HepG2 (cell line): ENCODE data around the gene VAX1. TPM values are rescaled to one million over a fixed set of nuclear protein-coding genes. Genes with fewer than 3 reads are reported as not detected.

ENCODE experiments used
- ATAC-seq: fragments of 200-7000 bp; cut with Tn5 transposase; 3 replicates; pipeline ENCODE4 v1.9.1; 2020; ENCODE audit warnings: mild to moderate bottlenecking, moderate library complexity
- BruUV-seq: library from RNA; stranded (reverse); fragments of 400-500 nt; replicated peaks from 2 replicates; lab custom pipeline; 2021; lab: Mats Ljungman, UMichigan
- CTCF ChIA-PET: fragments of 300-600 bp; formaldehyde crosslinking; extraction: SDS; loops from one replicate; lab custom pipeline; 2021; ENCODE audit warnings: low total read pairs, inconsistent platforms, low intra/inter-chr PET ratio; lab: Yijun Ruan, JAX
- POLR2A ChIA-PET: fragments of 350-600 bp; sonication (Branson Sonifier 250); formaldehyde crosslinking; loops from one replicate; lab custom pipeline; 2020; ENCODE audit warnings: antibody characterized with exemption, inconsistent platforms; lab: Yijun Ruan, JAX
- DNase-seq: peaks from one replicate; pipeline ENCODE4 v3.0.0-alpha.2; 2015; ENCODE audit warnings: low spot score
- FAIRE-seq: peaks from 3 replicates; lab custom pipeline; 2011; peaks lifted over from hg19 to GRCh38; lab: Jason Lieb, UNC
- H2AFZ ChIP-seq: one replicate; pipeline ENCODE4 v1.6.1; 2011; ENCODE audit warnings: low read length, inconsistent platforms
- H3K27ac ChIP-seq: fragments of 300-600 bp; 3 replicates; pipeline ENCODE4 v1.8.0; 2011; ENCODE audit warnings: mixed run types, mild to moderate bottlenecking, mixed read lengths, low read length, inconsistent platforms; ENCODE audit not compliant: insufficient read depth; ENCODE audit errors: extremely low read length
- H3K27me3 ChIP-seq, 2 experiments: fragments of 200-600 bp in 1 of 2; 2 replicates in 1 of 2; 3 replicates in 1 of 2; pipeline versions ENCODE4 v1.6.0 to v1.8.0; 2011; ENCODE audit warnings: low read length in 2 of 2, mild to moderate bottlenecking in 2 of 2, moderate library complexity in 2 of 2, inconsistent platforms in 1 of 2; ENCODE audit not compliant: insufficient read depth in 2 of 2, control insufficient read depth in 1 of 2
- H3K36me3 ChIP-seq, 2 experiments: fragments of 200-600 bp in 1 of 2; replicated peaks in 1 of 2; 2 replicates in 1 of 2; 3 replicates in 1 of 2; pipeline versions ENCODE4 v1.5.1 to v1.8.0; 2011; ENCODE audit warnings: low read length in 2 of 2, inconsistent platforms in 1 of 2; ENCODE audit not compliant: insufficient read depth in 2 of 2, control insufficient read depth in 1 of 2
- H3K4me1 ChIP-seq: 2 replicates; pipeline ENCODE4 v1.5.1; 2012; ENCODE audit warnings: low read length, inconsistent platforms; ENCODE audit not compliant: insufficient read depth
- H3K4me2 ChIP-seq: 2 replicates; pipeline ENCODE4 v1.6.0; 2011; ENCODE audit warnings: low read depth, low read length, inconsistent platforms
- H3K4me3 ChIP-seq, 3 experiments: fragments of 200-600 bp in 1 of 3; sonication (generic), shearing (Covaris generic) in 1 of 3; replicated peaks in 1 of 3; 2 replicates each; pipeline ENCODE4 v1.5.1; 2011 to 2016; ENCODE audit warnings: low read length in 3 of 3, inconsistent platforms in 2 of 3, low read depth in 2 of 3, mild to moderate bottlenecking in 2 of 3, control low read depth in 1 of 3, mixed read lengths in 1 of 3; ENCODE audit not compliant: insufficient read depth in 1 of 3
- H3K79me2 ChIP-seq: one replicate; pipeline ENCODE4 v1.6.1; 2011; ENCODE audit warnings: low read length, inconsistent platforms; ENCODE audit not compliant: insufficient read depth
- H3K9ac ChIP-seq: 2 replicates; pipeline ENCODE4 v1.6.0; 2011; ENCODE audit warnings: mild to moderate bottlenecking, low read depth, low read length, inconsistent platforms; ENCODE audit not compliant: insufficient read depth
- H3K9me3 ChIP-seq: 2 replicates; pipeline ENCODE4 v1.5.1; 2012; ENCODE audit warnings: mild to moderate bottlenecking, low read length
- H4K20me1 ChIP-seq: 2 replicates; pipeline ENCODE4 v1.6.0; 2011; ENCODE audit warnings: inconsistent platforms, mild to moderate bottlenecking, low read length, moderate library complexity; ENCODE audit not compliant: insufficient read depth
- BRCA1 ChIP-seq: sonication (generic); formaldehyde crosslinking; IDR thresholded peaks from 2 replicates; pipeline ENCODE4 v1.4.0; 2020; ENCODE audit warnings: missing genetic modification reagents
- JUNB ChIP-seq: sonication (generic); formaldehyde crosslinking; IDR thresholded peaks from 2 replicates; pipeline ENCODE4 v1.8.0; 2022; ENCODE audit warnings: missing genetic modification reagents, mild to moderate bottlenecking, borderline replicate concordance
- KLF9 ChIP-seq: IDR thresholded peaks from 2 replicates; pipeline ENCODE4 v1.6.1; 2016; ENCODE audit warnings: low read depth
- MTF1 ChIP-seq: sonication (generic); formaldehyde crosslinking; IDR thresholded peaks from 2 replicates; pipeline ENCODE4 v1.5.0; 2020; ENCODE audit warnings: missing genetic modification reagents
- NFE2 ChIP-seq: sonication (generic); formaldehyde crosslinking; IDR thresholded peaks from 2 replicates; pipeline ENCODE4 v1.4.0; 2020; ENCODE audit warnings: missing genetic modification reagents
- RBM39 ChIP-seq: fragments of 200-400 bp; formaldehyde crosslinking; IDR thresholded peaks from one replicate; pipeline ENCODE4 v1.6.1; 2018; ENCODE audit warnings: antibody characterized with exemption, mild to moderate bottlenecking, low read depth, low read length; ENCODE audit not compliant: poor library complexity, severe bottlenecking
- RCOR2 ChIP-seq: IDR thresholded peaks from 2 replicates; pipeline ENCODE4 v1.6.1; 2016; ENCODE audit warnings: missing biosample characterization, missing genetic modification reagents
- SP4 ChIP-seq: sonication (generic); formaldehyde crosslinking; IDR thresholded peaks from 2 replicates; pipeline ENCODE4 v1.8.1; 2023; ENCODE audit warnings: mild to moderate bottlenecking, missing genetic modification reagents
- ZFYVE20 ChIP-seq: sonication (generic); formaldehyde crosslinking; IDR thresholded peaks from 2 replicates; pipeline ENCODE4 v1.8.0; 2023; ENCODE audit warnings: low read depth, mild to moderate bottlenecking, moderate library complexity, missing genetic modification reagents, borderline replicate concordance
- ZNF232 ChIP-seq: sonication (generic); formaldehyde crosslinking; IDR thresholded peaks from 2 replicates; pipeline ENCODE4 v1.4.0; 2020; ENCODE audit warnings: missing genetic modification reagents, borderline replicate concordance
- ZNF296 ChIP-seq: sonication (generic); formaldehyde crosslinking; conservative IDR thresholded peaks from 2 replicates; pipeline ENCODE4 v1.5.0; 2020; ENCODE audit warnings: mild to moderate bottlenecking, missing genetic modification reagents
- ZNF557 ChIP-seq: sonication (generic); formaldehyde crosslinking; IDR thresholded peaks from 2 replicates; pipeline ENCODE4 v1.4.0; 2020; ENCODE audit warnings: missing genetic modification reagents
- ZNF737 ChIP-seq: sonication (generic); formaldehyde crosslinking; IDR thresholded peaks from 2 replicates; pipeline ENCODE4 v1.5.0; 2020; ENCODE audit warnings: missing genetic modification reagents, mild to moderate bottlenecking, borderline replicate concordance
- ZNF747 ChIP-seq: sonication (generic); formaldehyde crosslinking; IDR thresholded peaks from 2 replicates; pipeline ENCODE4 v1.8.1; 2023; ENCODE audit warnings: missing genetic modification reagents, mild to moderate bottlenecking, borderline replicate concordance
- ZSCAN31 ChIP-seq: sonication (generic); formaldehyde crosslinking; IDR thresholded peaks from 2 replicates; pipeline ENCODE4 v1.5.0; 2020; ENCODE audit warnings: low read depth, mild to moderate bottlenecking, missing genetic modification reagents
- WGBS: methylation state at CpG from one replicate; pipeline ENCODE4 v1.1.6; 2017; ENCODE audit warnings: low lambda C conversion rate; 5-methylcytosine and 5-hydroxymethylcytosine counted together
- in situ Hi-C: cut with HindIII; loops from 2 replicates; pipeline ENCODE4 v1.10.0; 2017; ENCODE audit warnings: low pct_unique_long_range_greater_than_20kb; ENCODE audit not compliant: extremely low pct_ligation_motif_present
- intact Hi-C: fragments of 100-400 bp; cut with micrococcal nuclease; formaldehyde crosslinking; loops from one replicate; pipeline ENCODE4 v1.10.0; 2022; ENCODE audit not compliant: unreplicated experiment
- polyA plus RNA-seq, 8 experiments: library from polyadenylated mRNA; depleted of rRNA in 3 of 8; stranded (reverse) in 7 of 8; unstranded in 1 of 8; fragments of >200 nt; fragmentation: Illumina TruSeq in 4 of 8; extraction: Trizol in 4 of 8; gene quantifications; 2 replicates each; pipeline versions ENCODE4 v1.2.1 to v1.2.3, GENCODE V29; 2011 to 2016; ENCODE audit warnings: low read depth in 4 of 8, missing spikeins in 1 of 8, mixed read lengths in 1 of 8; ENCODE audit not compliant: insufficient read depth in 1 of 8
- total RNA-seq, 5 experiments: library from RNA; depleted of rRNA; stranded (reverse); fragments of >200 nt; fragmentation: Illumina TruSeq; extraction: Trizol; gene quantifications; 2 replicates each; pipeline ENCODE4 v1.2.3, GENCODE V29; 2016; ENCODE audit warnings: low read depth in 1 of 5
- TF ChIP-seq, protein P1 (sequence below): sonication (generic); formaldehyde crosslinking; IDR thresholded peaks from 2 replicates; pipeline ENCODE4 v1.5.1; 2020; ENCODE audit warnings: missing genetic modification reagents, mild to moderate bottlenecking, borderline replicate concordance

VAX1 gene
- total and polyA plus RNA-seq, 2 of the 13 experiments (the other 11 are each of a cell fraction or from before 2014, with no cell fraction given): not detected

DNA sequence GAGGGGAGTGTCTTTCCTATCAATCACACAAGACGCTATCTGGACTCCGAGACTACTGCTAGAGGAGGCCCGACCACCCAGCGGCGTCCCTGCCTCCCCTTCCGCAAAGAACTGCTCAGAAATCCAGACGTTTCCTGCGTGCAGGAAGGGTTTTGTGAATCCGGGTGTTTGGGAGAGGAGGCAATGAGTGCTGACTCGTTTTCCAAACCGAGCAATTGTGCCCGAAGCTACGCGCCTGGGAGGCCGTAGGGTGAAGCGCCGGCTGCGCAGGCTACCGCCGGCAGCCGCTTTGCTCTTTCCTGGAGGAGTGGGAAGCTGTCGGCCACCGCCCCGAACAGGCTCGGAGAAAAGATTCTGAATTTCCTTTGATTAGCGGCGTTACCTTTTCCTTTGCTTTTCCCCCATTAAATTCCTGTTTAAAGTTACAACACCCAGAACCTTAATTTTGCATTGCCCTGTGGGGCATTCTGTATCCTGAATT is 5.3 kb downstream of the VAX1 start:
- H3K79me2 ChIP-seq: no peaks in the 10 kb centered on the region
- intact Hi-C loops: no loop called here
- H3K4me1 ChIP-seq: peaks cover 10% of the 10 kb centered on the region; the same call in 1 of the 2 replicates
- WGBS: 70% methylated on average over 19 of the region's 27 CpGs
- no peak for DNase-seq
- no peak overlapping the region for H3K4me3 ChIP-seq
- TF ChIP-seq RBM39 (no peak), ZNF747 (CRISPR knock-in tag) (no peak), ZNF557 (CRISPR knock-in tag) (no peak), ZSCAN31 (CRISPR knock-in tag) (no peak), NFE2 (CRISPR knock-in tag) (no peak), SP4 (no peak), ZNF737 (no peak), JUNB (CRISPR knock-in tag) (no peak), ZNF296 (no peak), MTF1 (CRISPR knock-in tag) (no peak), ZFYVE20 (CRISPR knock-in tag) (no peak), KLF9 (CRISPR knock-in tag) (no peak), BRCA1 (CRISPR knock-in tag) (no peak), RCOR2 (no peak), ZNF232 (CRISPR knock-in tag) (no peak)
- TF ChIP-seq, protein P1, sequence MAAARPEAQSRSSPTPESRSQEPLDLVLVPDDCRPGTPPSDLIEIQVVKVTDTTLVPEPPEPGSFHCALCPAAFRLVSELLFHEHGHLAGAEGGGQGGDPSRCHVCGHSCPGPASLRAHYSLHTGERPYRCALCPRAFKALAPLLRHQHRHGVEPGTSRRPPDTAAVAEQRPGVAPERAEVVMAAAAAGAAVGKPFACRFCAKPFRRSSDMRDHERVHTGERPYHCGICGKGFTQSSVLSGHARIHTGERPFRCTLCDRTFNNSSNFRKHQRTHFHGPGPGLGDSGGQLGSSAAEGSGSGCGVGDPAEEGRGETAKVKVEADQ: no peak
- TF ChIP-seq, all 625 proteins: peak for 0
- ChIA-PET CTCF (no interaction called here), POLR2A (no interaction called here)
- no peaks in the 10 kb centered on the region for H3K36me3 ChIP-seq
- FAIRE-seq (no peak), ATAC-seq (no peak)
- in situ Hi-C loops: no loop called here
- H3K27ac ChIP-seq: no peak overlapping the region
- no peak overlapping the region for H3K9ac ChIP-seq
- H4K20me1 ChIP-seq: no peaks in the 10 kb centered on the region
- no TSS peak for BruUV-seq
- no peaks in the 10 kb centered on the region for H3K9me3 ChIP-seq
- no peak overlapping the region for H3K4me2 ChIP-seq
- no peak overlapping the region for H2AFZ ChIP-seq
- peaks cover 14 to 86% of the 10 kb centered on the region in 2 experiments for H3K27me3 ChIP-seq
